HG03039 (cell line): Measurements from ENCODE around the gene PPP2R1A.

Experiments
- ATAC-seq: cut with Tn5 transposase; IDR thresholded peaks from one replicate; pipeline ENCODE4 v1.9.1; 2021; ENCODE audit warnings: mild to moderate bottlenecking, moderate library complexity; ENCODE audit not compliant: unreplicated experiment

PPP2R1A gene

DNA sequence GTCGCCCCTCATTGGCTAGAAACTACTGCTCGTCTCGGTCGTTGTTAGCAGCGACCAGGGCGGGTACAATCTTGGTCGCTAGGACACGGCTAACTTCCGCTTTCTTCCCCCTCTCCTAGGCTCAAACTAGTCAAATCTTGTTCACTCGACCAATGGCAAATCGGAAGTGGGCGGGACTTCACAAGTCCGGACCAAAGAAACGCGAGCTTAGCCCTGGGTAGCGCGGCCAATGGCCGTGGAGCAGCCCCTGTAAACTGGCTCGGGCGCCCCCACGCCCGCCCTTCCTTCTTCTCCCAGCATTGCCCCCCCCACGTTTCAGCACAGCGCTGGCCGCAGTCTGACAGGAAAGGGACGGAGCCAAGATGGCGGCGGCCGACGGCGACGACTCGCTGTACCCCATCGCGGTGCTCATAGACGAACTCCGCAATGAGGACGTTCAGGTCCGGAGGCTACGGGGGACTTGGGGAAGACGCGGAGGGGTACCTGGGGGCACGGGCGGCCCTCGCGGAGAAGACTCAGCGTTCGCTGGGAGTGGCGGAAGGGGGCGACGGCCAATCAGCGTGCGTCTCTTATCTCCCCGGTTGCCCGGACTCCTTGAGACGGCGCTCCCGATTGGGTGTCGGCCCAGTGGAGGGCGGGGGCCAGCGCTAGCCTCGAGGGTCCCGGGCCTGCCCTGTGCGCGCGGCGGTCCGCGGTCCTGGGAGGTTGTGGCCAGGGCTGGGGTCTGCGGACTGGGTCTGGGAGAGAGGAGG is at the start of gene PPP2R1A:
Gene PPP2R1A, plus strand, starts transcription at position 318 of the 752 bp plus-strand sequence. Its CDS starts 45 bp downstream, at position 363.
- peak; percentile 92 for ATAC-seq

DNA sequence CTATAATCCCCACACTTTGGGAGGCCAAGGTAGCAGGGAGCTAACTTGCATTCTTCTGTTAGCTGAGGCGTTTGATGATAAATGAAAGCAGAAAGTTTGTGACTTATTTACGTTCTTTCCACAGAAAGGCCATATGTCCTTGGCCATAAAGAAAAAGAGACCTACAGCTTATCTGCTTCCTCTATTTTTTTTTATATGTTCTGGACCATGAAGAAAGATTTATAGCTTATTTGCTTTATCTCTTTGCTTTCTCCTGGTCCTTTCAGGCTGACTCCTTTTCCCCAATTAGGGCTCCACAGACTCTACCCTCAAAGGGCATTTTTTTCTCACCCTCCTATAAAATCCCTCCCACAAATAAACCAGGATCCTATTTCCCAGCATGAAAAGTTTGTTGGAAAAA is 48.6 kb upstream of the PPP2R1A start:
- no peak for ATAC-seq

DNA sequence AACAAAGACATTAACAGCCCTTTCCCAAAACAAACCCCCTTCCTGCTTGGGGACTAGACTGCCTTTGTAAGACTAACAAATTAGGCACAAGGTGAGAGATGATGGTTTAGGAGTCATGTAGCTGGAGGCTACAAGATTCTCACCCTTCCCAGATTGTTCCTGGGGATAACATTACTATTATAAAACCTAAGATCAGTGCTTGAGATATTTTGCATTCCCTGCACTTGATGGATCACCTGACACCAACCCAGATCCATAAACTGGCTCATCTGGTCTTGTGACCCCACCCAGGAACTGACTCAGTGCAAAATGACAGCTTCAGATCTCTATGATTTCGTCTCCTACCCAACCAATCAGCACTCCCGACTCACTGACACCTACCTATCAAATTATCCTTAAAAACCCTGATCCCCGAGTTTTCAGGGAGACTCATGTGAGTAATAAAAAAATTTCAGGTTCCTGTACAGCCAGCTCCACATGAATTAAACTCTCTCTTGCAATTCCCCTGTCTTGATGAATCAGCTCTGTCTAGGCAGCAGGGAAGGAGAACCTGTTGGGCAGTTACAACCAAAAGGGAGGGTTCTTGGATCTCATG is 47.8 kb upstream of the PPP2R1A start:
- ATAC-seq: no peak

DNA sequence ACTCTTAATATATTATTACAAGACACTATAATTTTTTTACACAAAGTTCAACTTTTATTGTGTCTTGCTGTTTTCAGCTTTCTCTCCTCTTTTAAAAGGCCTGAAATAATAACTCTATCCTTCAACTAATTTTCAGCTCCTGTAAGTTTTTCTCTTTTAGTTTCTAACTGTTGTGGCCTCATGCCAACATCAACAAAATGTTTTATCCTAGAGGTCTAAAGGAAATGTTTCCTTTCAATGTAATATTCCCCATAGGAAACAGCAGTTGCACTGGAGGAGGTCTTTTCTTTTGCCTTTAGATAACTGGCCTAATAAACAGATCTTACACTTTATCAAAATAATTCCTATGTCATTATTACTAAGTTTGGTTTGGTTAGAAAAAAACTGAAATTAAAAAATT is 41.6 kb upstream of the PPP2R1A start:
- ATAC-seq: no peak

DNA sequence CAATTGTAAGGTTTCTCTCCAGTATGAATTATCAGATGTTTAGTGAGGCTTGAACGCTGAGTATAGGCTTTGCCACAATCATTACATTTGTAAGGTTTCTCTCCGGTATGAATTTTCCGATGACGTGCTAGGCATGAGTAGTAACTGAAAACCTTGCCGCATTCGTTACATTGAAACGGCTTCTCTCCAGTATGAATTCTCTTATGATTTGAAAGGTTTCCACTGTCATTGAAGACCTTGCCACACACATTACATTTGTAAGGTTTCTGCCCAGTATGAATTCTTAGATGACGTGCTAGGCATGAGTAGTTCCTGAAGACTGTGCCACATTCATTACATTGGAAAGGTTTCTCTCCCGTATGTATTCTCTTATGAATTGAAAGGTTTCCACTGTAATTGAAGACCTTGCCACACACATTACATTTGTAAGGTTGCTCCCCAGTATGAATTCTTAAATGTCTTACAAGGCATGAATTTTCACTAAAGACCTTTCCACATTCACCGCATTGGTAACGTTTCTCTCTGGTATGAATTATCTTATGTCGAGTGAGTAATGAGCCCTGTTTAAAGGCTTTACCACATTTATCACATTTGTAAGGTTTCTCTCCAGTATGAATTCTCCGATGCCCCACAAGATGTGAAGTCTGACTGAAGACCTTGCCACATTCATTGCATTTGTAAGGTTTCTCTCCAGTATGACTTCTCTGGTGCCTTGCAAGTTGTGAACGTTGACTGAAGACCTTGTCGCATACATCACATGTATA is 34.1 kb upstream of the PPP2R1A start:
- no peak for ATAC-seq

DNA sequence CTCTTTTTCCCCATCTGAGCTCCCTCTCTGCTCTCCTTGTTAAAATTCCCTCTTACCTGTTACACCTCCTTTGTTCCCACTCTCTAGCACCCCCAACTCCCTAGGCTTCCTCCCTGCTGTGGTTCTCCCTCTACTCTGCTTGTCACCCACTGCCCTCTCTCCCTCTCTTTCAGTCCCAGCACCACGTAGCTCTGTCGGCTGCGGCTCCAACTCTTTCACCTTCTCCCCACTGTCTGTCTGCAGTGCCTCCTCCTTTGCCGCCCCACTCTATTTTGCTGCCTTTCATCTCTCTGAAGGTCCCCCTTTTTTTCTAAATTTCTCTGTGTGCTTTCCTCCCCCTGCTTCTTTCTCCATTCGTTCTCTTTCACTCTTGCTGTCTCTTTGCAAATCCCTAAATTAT is 19.5 kb upstream of the PPP2R1A start:
- no peak for ATAC-seq

DNA sequence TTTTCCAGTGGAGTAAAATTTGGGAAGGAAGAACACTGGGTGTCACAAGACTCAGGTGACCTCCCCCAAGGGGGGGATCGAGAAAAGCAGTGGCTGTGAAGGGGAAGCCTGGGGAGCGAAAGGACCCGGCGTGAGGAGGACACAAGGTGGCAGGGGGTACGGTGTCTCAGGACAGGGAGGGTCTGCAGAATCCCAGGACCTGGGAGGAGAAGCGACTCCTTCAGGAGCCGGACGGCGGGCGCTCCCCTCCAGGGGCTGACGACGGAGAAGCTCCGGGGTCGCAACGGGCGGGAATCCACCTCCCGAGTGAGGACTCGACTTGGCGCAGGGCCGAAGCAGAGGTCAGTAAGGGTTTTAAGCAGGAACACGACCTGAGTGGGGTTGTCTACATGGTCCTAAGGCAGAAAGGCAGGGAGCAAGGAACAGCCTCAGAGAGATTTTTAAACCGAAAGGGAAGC is 19.0 kb upstream of the PPP2R1A start:
- no peak for ATAC-seq

DNA sequence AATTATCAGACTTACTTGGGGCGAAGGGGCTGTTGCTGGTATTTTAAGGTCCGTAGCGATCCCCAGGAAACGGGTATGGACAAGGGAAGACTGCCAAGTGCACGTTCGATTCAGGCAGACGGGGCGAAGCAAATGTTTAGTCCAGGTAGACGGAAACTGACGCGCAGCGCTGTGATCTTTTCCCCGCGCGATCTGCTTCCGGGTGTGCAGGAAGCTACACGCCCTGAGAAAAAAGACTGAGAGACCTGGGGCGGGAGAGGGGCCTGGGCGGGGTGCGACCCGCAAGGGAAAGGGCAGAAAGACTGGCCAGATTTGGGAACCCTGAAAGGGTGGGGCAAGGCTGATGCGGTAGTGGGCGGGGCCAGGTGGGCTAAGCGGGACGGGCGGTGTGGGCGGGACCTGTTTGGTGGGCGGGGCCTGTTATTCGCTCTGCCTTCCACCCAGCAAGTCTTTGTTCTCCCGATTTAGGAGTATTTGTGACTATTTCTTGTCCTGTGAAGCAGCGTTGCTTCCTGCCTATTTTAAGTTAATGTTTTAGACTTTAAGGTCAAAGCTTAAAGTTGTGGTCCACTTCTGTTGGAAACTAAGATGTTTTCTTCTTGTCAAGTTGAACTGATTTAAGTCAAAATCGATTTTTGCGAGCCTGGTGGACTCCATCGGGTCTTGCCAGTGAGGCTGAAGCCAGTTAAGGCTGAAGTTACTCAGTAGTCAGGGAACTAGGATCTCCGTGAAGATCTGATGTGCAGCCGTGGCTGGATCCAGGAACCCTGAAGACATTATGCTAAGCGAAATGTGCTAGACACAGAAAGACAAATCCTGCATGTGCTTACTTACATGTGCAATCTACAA is 18.3 kb upstream of the PPP2R1A start, which contains the start of gene ZNF836:
Gene ZNF836, minus strand, starts transcription at position 301 of the 849 bp plus-strand sequence. CDS start 3,549 bp downstream, outside the sequence.
- ATAC-seq: peak; percentile 58

DNA sequence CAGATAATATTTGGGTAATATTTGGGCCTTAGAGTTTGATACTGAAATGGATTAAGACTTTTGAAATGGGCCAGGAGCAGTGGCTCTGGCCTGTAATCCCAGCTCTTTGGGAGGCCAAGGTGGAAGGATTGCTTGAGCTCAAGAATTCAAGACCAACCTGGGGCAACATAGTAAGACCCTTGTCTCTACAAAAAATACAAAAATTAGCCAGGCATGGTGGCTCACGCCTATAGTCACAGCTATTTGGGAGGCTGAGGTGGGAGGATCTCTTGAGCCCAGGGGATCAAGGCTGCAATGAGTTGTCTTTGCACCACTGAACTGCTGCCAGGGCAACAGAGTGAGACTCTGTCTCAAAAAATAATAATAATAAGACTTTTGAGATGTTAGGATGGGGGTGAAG is 17.5 kb upstream of the PPP2R1A start:
- no peak for ATAC-seq

DNA sequence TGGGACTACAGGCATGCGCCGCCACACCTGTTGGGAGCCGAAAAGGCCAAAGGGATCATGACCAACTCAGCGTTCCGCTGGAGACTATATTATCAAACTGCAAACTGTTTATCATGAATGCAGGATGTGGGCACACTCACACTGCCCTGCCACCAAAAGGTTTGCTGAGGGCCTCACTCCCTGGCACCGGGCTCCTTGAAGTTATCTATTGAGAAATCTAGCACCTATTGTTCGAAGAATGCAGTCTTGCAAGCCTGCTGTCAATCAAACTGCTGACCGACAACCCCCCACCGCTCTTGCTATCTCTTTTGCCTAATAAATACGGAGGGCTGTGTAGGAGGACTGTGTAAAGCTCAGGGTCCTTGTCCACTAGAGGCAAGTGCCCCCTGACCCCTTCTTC is 13.3 kb upstream of the PPP2R1A start:
- no peak for ATAC-seq

DNA sequence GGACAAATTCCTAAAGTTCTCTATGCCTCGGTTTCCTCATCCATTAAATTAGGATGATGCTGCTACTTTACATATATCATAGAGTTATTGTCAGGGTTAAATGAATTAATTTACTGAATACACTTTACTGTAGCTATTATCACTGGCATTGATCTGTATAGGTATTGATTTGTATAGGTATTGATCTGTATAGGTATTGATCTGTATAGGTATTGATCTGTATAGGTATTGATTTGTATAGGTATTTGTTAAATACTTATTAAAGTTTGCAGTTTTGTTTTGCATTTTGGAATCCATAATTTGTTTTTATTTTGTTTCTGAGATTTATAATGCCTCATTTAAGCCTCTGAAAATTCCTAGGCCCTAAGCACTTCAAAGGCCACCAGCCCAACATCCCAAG is 2.4 kb upstream of the PPP2R1A start:
- ATAC-seq: no peak

DNA sequence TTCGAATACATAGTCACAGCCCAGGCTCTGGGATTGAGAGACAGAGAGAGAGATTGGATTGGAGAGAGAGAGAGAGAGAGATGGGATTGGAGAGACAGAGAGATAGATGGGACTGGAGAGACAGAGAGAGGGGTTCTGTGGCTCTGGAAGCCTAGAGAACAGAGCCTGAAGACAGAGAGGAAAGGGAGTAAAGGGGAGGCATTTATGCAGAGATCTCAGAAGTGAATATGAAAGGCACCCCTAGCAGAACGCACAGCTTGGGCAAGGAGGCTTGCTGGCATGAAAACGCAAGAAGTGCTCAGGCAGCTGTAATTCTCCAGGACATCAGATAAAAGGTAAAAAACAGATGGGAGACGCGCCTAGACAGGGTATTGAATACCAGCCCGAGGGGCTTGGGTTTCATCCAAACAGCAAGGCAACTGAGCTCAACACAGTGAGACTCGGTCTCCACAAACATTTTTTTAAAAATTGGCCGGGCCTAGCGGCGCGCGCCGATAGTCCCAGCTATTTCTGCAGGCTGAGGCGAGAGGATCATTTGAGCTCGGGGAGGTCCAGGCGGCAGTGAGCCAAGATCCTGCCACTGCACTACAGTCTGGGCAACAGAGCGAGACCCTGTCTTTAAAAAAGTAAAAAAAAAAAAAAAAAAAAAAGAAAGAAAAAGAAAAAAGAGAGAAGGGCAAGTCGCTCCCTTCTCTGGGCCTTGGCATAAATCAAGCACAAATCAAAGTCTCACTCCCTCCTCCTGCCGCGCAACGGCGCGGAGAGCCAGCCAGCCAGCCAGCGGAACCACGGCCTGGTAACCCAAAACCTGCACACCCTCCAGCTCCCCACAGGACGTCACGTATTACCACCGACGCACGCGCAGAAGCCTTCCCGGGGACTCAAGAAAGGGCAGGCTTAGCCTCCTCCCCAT is 774 bp upstream of the PPP2R1A start:
- no peak for ATAC-seq

DNA sequence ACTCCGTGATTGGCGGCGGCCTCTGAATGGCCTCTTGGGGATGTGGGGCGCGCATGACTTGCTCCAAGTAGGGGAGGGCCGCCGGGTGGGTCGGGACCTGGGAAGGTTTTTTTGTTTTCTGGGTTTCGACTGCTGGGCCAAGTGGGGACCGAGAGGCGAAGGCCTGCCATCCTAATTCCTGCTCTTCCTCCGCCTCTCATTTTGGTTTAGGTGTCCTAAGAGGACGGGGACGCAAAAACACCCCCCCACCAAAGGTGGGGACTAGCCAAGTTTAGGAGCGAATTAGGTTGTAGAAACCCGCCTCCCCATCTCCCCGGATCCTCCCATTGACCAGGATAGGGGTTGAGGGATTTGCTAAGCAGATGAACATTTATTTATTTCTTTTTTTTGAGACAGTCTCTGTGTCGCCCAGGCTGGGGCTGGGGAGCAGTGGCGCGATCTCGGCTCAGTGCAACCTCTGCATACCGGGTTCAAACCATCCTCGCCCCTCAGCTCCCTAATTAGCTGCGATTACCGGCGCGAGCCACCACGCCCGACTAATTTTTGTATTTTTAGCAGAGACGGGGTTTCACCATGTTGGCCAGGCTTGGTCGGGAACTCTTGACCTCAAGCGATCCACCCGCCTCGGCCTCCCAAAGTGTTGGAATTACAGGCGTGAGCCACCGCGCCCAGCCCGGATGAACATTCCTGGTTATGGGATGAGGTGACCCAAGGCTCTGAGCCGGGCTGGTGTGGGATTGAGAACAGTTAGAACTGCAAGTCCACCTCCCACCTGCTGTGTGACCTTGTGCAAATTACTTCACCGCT is 838 bp downstream of the PPP2R1A start:
- ATAC-seq: no peak

DNA sequence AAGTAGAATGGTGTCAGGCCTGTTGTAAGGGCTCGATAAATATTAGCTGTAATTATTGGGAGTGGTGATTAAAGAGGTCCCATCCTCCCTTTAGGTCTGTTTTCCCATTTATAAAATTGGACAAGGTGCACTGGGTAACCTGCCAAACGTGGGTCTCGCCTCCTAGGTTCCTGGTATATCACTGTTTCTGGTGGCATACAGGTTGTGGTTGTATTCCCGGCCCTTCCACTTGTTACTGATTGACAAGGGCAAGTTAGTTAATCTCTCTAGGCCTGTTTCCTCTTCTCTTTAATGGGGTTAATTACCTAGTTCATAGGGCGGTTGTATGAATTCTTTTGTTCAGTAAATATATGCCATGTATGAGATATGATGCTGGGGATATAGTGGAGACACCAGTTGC is 1.5 kb downstream of the PPP2R1A start:
- no peak for ATAC-seq

DNA sequence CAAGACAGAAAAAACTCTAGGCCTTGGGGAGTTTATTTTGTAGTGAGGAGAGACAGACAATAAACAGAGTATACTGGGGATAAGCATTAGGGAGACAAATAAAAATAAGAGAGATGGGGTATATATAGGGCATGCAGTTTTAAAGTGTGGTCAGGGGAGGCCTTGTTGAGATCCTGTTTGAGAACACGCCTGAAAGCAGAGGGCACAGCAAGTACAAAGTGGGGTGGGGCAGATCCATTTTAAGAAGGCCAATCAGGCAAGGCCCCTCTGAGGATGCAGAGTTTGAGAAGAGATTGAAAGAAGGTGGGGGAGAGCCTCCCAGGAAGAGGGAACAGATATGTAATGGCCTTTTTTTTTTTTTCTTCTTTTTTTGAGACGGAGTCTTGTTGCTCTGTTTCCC is 2.1 kb downstream of the PPP2R1A start:
- ATAC-seq: no peak

DNA sequence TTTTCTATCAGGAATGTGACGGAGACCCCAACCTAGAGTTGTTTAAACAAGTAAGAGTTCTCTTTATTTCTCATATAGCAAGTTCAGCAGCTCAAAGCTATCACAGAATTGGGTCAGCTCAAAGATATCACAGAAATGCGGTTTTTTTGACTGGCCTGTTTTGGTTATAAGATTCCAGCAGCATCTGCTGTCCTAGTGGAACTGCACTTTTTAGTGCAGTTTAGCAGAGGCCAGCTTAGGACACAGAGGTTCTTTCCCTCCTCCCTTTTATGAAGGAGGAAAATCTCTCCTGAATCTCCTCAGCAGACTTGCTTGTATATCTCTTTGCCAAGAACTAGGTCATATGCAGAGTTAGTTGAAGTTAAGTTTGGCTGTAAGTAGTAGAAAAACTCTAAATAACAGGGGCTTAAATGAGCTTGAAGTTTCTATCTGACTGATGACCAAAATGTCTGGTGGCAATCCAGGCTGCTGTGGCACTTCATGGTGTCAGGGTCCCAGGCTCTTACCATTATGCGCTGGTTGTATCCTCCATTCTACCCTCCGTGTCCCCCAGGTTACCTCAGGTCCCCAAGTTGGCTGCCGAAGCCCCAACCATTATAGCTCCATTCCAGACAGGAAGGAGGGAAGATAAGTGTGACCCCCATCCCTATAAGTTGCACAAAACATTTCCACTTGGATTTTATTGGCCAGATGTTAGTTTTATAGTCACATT is 6.6 kb downstream of the PPP2R1A start:
- ATAC-seq: no peak

DNA sequence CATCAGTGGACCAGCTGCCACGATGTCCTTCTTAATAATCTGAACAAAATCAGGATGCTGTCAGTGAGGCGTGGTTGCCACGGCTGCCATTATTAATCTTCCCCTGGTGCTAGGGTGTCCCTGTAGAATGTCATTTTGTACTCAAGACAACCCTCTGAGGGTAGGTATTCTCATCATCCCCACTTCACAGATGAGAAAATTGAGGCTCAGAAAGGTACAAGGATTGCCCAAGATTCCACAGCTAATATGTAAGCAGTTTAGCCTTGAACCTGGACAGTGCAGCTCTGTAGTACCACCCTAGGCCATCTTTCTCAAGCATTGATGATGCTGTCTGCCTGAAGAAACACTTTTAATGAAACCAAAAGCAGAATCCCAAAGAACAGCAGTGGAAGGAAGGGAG is 8.1 kb downstream of the PPP2R1A start:
- ATAC-seq: no peak

DNA sequence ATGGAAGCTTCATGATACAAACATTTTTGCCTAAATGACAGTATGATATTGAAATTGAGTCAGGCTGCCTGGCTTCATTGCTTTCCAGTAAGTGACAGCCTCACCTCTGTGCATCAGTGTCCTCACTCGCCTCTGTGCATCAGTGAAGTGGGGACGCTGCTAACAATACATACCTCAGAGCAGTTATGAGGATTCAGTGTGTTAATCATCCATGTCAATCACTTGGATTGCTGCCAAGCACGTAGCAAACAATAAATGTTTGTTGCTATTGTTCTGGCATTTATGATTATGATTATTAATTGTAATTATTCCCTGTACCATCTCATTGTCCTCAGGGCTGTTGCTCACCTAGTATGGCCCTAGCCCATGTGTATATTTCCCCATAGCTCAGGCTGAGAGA is 8.8 kb downstream of the PPP2R1A start:
- ATAC-seq: no peak
